ENCODE data around the gene ZNF605.

GRCh38 chr12:132888852-132889251 is 67.3 kb downstream of the ZNF605 start:
- TF ChIP-seq EZH2 (optimal IDR thresholded peaks at IDR 0.05; ENCODE audit: low read depth, low read length) (no peak), EZH2phosphoT487 (IDR thresholded peaks at IDR 0.05; ENCODE audit: low read length) (no peak), CTCF (IDR thresholded peaks at IDR 0.05; ENCODE audit: low read length) (no peak)

Data from MM.1S (cell line).